Colonic mucosa (tissue), 4 donors: ENCODE results near the gene AP4M1. TPM values are rescaled to one million over a fixed set of nuclear protein-coding genes. Genes with fewer than 3 reads are reported as not detected.

Source experiments
- DNase-seq: peaks from one replicate; pipeline ENCODE4 v3.0.0-alpha.2; 2020
- H3K27ac ChIP-seq: fragments of 200-600 bp; one replicate; pipeline ENCODE4 v1.8.0; 2021
- H3K27me3 ChIP-seq: fragments of 200-600 bp; one replicate; pipeline ENCODE4 v1.8.0; 2021
- H3K36me3 ChIP-seq: fragments of 200-600 bp; one replicate; pipeline ENCODE4 v1.8.0; 2021
- H3K4me1 ChIP-seq: fragments of 200-600 bp; one replicate; pipeline ENCODE4 v1.8.0; 2021; ENCODE audit warnings: mild to moderate bottlenecking
- H3K4me3 ChIP-seq: fragments of 200-600 bp; one replicate; pipeline ENCODE4 v1.8.0; 2021
- H3K9ac ChIP-seq, 2 donors: one replicate each; pipeline ENCODE4 v1.7.0; 2013; ENCODE audit warnings: control low read depth in 2 of 2, low read depth in 2 of 2, low read length in 2 of 2
- H3K9me3 ChIP-seq: fragments of 200-600 bp; one replicate; pipeline ENCODE4 v1.8.0; 2021
- CTCF ChIP-seq: fragments of 200-600 bp; IDR thresholded peaks from one replicate; pipeline ENCODE4 v1.8.0; 2022; ENCODE audit warnings: antibody characterized with exemption, mild to moderate bottlenecking
- intact Hi-C: fragments of 100-400 bp; cut with DNase I; formaldehyde crosslinking; loops from one replicate; pipeline ENCODE4 v1.14.1; 2022
- microRNA-seq: library from miRNA; unstranded; fragments of <30 nt; microRNA quantifications from one replicate; pipeline ENCODE4, GENCODE V29; 2019
- total RNA-seq, 2 donors: library from RNA; stranded (reverse); fragmentation: NEBNext Ultra II Directional in 1 of 2; extraction: Animal tissue kit (Norgen Biotek cat#: 25700) in 1 of 2; gene quantifications; one replicate each; pipeline ENCODE4 v1.2.1, GENCODE V29; 2021
- donor health status: healthy.
- donor health status: DM: no; HTN: no; CAD: no.
- donor health status: DM: no; HTN: no; CAD: no.

Gene AP4M1
- total RNA-seq, 2 donors from 2014 or later: 17.8 to 23.6 TPM

GRCh38 chr7:100157334-100158228 is 56.1 kb downstream of the AP4M1 start:
- peaks cover 37% of the 10 kb centered on the region for H3K4me1 ChIP-seq
- no peaks in the 10 kb centered on the region for H3K27me3 ChIP-seq
- TF ChIP-seq CTCF: no peak
- peak overlapping the region; percentile 76 to 97 for H3K9ac ChIP-seq
- no peaks in the 10 kb centered on the region for H3K36me3 ChIP-seq
- intact Hi-C loops: no loop called here
- H3K4me3 ChIP-seq: peak overlapping the region; percentile 84
- no peaks in the 10 kb centered on the region for H3K9me3 ChIP-seq
- no peak for DNase-seq
- peak overlapping the region; percentile 86 for H3K27ac ChIP-seq

Small RNA genes lying within 50 kb of the gene (microRNA-seq; reads per million reads assigned to microRNA genes)
- gene MIR106B: 1,966 reads per million, percentile 85 among the genes with 10 or more reads in this experiment
- 400 reads per million, percentile 68 among the genes with 10 or more reads in this experiment for gene MIR25
- not detected for gene MIR4658
- gene MIR93: 6,845 reads per million, percentile 92 among the genes with 10 or more reads in this experiment

Other genes with a start within 250 kb of the AP4M1 start
- not detected for gene OR2AE1, start 224.6 kb upstream of the AP4M1 start, total RNA-seq
- 10 to 100 TPM; 23.8 to 23.9 TPM for gene TRIM4, start 182.1 kb upstream of the AP4M1 start, total RNA-seq
- gene GJC3, start 172.0 kb upstream of the AP4M1 start, total RNA-seq: not detected
- 1 to 10 TPM; 2.5 to 4.6 TPM for gene AZGP1, start 125.6 kb upstream of the AP4M1 start, total RNA-seq
- gene ZKSCAN1, start 86.0 kb upstream of the AP4M1 start, total RNA-seq: 100 to 1,000 TPM in 1 of 2 donors, 10 to 100 TPM in 1; 96.1 to 147 TPM
- gene ZSCAN21, start 51.9 kb upstream of the AP4M1 start, total RNA-seq: 1 to 10 TPM; 6.2 to 7.7 TPM
- gene ZNF3, start 19.9 kb upstream of the AP4M1 start, total RNA-seq: 10 to 100 TPM; 30.1 to 31.9 TPM
- gene COPS6, start 12.7 kb upstream of the AP4M1 start, total RNA-seq: 100 to 1,000 TPM in 1 of 2 donors, 10 to 100 TPM in 1; 67.3 to 110 TPM
- gene MCM7, start 246 bp upstream of the AP4M1 start, total RNA-seq: 100 to 1,000 TPM in 1 of 2 donors, 10 to 100 TPM in 1; 68.1 to 241 TPM
- 10 to 100 TPM; 28.7 to 67.3 TPM for gene TAF6, start 17.7 kb downstream of the AP4M1 start, total RNA-seq
- 10 to 100 TPM in 1 of 2 donors, 1 to 10 TPM in 1; 8.4 to 10.6 TPM for gene CNPY4, start 18.0 kb downstream of the AP4M1 start, total RNA-seq
- gene MBLAC1, start 25.3 kb downstream of the AP4M1 start, total RNA-seq: 1 to 10 TPM; 1.9 to 4.1 TPM
- 100 to 1,000 TPM; 230 to 268 TPM for gene LAMTOR4, start 47.3 kb downstream of the AP4M1 start, total RNA-seq
- gene TRAPPC14, start 57.1 kb downstream of the AP4M1 start, total RNA-seq: 10 to 100 TPM; 40.3 to 69.5 TPM
- gene GAL3ST4, start 67.0 kb downstream of the AP4M1 start, total RNA-seq: 10 to 100 TPM in 1 of 2 donors, 1 to 10 TPM in 1; 5.2 to 11.6 TPM
- 1 to 10 TPM; 4.0 to 7.6 TPM for gene GPC2, start 75.7 kb downstream of the AP4M1 start, total RNA-seq
- 1 to 10 TPM; 1.4 to 3.8 TPM for gene STAG3, start 76.3 kb downstream of the AP4M1 start, total RNA-seq
- gene PVRIG, start 118.3 kb downstream of the AP4M1 start, total RNA-seq: 1 to 10 TPM in 1 of 2 donors, under 1 TPM in 1; 0.53 to 1.4 TPM
- not detected for gene SPDYE3, start 206.1 kb downstream of the AP4M1 start, total RNA-seq